ENCODE data around the gene TMEM81.

DNA sequence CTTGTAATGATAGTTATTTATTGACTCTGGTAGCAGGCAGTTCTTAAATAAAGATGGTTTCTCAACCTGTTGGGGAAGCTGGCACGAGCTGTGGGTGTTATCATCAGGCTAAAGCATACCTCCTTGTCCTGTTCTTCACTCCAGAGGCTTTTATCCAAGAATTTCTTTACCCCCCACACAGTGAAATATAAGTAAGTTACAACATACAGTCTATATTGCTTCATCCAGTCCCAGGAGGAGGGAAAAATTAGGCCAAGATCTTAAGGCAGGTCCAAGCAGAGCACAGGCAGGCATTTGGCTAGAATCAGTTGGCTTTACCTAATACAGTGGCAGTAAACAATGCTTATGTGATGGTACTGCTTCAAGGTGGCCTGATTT lies 6.3 kb downstream of the TMEM81 start:
- TF ChIP-seq, protein P1, sequence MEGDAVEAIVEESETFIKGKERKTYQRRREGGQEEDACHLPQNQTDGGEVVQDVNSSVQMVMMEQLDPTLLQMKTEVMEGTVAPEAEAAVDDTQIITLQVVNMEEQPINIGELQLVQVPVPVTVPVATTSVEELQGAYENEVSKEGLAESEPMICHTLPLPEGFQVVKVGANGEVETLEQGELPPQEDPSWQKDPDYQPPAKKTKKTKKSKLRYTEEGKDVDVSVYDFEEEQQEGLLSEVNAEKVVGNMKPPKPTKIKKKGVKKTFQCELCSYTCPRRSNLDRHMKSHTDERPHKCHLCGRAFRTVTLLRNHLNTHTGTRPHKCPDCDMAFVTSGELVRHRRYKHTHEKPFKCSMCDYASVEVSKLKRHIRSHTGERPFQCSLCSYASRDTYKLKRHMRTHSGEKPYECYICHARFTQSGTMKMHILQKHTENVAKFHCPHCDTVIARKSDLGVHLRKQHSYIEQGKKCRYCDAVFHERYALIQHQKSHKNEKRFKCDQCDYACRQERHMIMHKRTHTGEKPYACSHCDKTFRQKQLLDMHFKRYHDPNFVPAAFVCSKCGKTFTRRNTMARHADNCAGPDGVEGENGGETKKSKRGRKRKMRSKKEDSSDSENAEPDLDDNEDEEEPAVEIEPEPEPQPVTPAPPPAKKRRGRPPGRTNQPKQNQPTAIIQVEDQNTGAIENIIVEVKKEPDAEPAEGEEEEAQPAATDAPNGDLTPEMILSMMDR (IDR thresholded peaks at IDR 0.05; ENCODE audit: low read length), result no peak
- TF ChIP-seq EZH2 (IDR thresholded peaks at IDR 0.05; ENCODE audit: borderline replicate concordance, low read length), result no peak

Measured in OCI-LY1 (cell line).